H1 (cell line): ENCODE data around the gene CTIF.

Source experiments
- POLR2A ChIP-seq, 2 experiments: IDR thresholded peaks; 1 replicate in 1 of 2; 2 replicates in 1 of 2; pipeline ENCODE4 v1.6.1; 2011; ENCODE audit warnings: low read depth in 2 of 2, low read length in 2 of 2, mild to moderate bottlenecking in 2 of 2; ENCODE audit errors: control extremely low read depth in 1 of 2
- SIN3A ChIP-seq, 2 experiments: IDR thresholded peaks in 1 of 2; conservative IDR thresholded peaks in 1 of 2; 2 replicates each; pipeline ENCODE4 v1.6.1; 2011 to 2012; ENCODE audit warnings: low read length in 2 of 2, improper control_type of control experiment in 1 of 2, low read depth in 1 of 2, mild to moderate bottlenecking in 1 of 2
- TF ChIP-seq, protein P1 (sequence below), 3 experiments: IDR thresholded peaks; 1 replicate in 2 of 3; 2 replicates in 1 of 3; pipeline versions ENCODE4 v1.5.1 to v1.6.1; 2011; ENCODE audit warnings: low read length in 3 of 3, mild to moderate bottlenecking in 3 of 3, inconsistent platforms in 2 of 3, low read depth in 1 of 3, moderate library complexity in 1 of 3; ENCODE audit not compliant: insufficient read depth in 1 of 3; ENCODE audit errors: control extremely low read depth in 1 of 3

GRCh38 chr18:48801728-48802542 is 263.1 kb downstream of the CTIF start:
- TF ChIP-seq SIN3A (conservative IDR thresholded peaks at IDR 0.05 in 1 of 2, IDR thresholded peaks at IDR 0.05 in 1 of 2; ENCODE audit: low read depth in 1 of 2, low read length in 2 of 2) (no peak), POLR2A (IDR thresholded peaks at IDR 0.05; ENCODE audit: control extremely low read depth in 1 of 2, low read depth in 2 of 2, low read length in 2 of 2) (no peak)
- TF ChIP-seq, protein P1, sequence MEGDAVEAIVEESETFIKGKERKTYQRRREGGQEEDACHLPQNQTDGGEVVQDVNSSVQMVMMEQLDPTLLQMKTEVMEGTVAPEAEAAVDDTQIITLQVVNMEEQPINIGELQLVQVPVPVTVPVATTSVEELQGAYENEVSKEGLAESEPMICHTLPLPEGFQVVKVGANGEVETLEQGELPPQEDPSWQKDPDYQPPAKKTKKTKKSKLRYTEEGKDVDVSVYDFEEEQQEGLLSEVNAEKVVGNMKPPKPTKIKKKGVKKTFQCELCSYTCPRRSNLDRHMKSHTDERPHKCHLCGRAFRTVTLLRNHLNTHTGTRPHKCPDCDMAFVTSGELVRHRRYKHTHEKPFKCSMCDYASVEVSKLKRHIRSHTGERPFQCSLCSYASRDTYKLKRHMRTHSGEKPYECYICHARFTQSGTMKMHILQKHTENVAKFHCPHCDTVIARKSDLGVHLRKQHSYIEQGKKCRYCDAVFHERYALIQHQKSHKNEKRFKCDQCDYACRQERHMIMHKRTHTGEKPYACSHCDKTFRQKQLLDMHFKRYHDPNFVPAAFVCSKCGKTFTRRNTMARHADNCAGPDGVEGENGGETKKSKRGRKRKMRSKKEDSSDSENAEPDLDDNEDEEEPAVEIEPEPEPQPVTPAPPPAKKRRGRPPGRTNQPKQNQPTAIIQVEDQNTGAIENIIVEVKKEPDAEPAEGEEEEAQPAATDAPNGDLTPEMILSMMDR (IDR thresholded peaks at IDR 0.05; ENCODE audit: control extremely low read depth in 1 of 3, insufficient read depth in 1 of 3, low read depth in 1 of 3, low read length in 3 of 3): no peak
